ENCODE measurements around the gene NDUFS2. TPM values are rescaled to one million over a fixed set of nuclear protein-coding genes. Genes with fewer than 3 reads are reported as not detected.

The NDUFS2 gene
- total and polyA plus RNA-seq, 2 of the 8 experiments (the other 6 are each of a cell fraction or from before 2014, with no cell fraction given): 95.1 to 113 TPM

- Histone ChIP-seq H3K4me2 (ENCODE audit: insufficient read depth in 1 of 2, low read depth in 2 of 2, low read length in 2 of 2) (peak overlapping the region; percentile 87 to 94), H3K9ac (replicated peaks in 1 of 4; ENCODE audit: extremely low read depth in 1 of 4, low read depth in 3 of 4, low read length in 3 of 4) (no peak overlapping the region), H3K23me2 (ENCODE audit: low read depth, low read length) (peaks cover 8% of the 10 kb centered on the region), H2BK15ac (ENCODE audit: low read length) (no peak overlapping the region; the same call in 1 of the 2 replicates), H2AFZ (ENCODE audit: low read length) (no peak overlapping the region), H3K4me1 (replicated peaks in 1 of 4; ENCODE audit: control insufficient read depth in 3 of 4, insufficient read depth in 4 of 4, low read length in 3 of 4) (peaks cover 2 to 6% (median 4%) of the 10 kb centered on the region in 4 experiments), H4K91ac (replicated peaks; ENCODE audit: insufficient read length, low read length) (peak overlapping the region; percentile 13), H3K27me3 (replicated peaks in 1 of 4; ENCODE audit: control insufficient read depth in 3 of 4, extremely low read depth in 1 of 4, insufficient read depth in 3 of 4, low read length in 3 of 4) (0 out of 7 replicates have a peak, but pooled peaks cover 0 to 2% (median 0%) of the 10 kb centered on the region in 4 experiments), H3K79me2 (ENCODE audit: control insufficient read depth in 1 of 2, insufficient read depth in 2 of 2, low read length in 2 of 2) (no peaks in the 10 kb centered on the region), H2AK5ac (ENCODE audit: low read depth, low read length) (no peak overlapping the region), H2BK5ac (ENCODE audit: low read depth, low read length) (peak overlapping the region; percentile 1; the same call in 1 of the 2 replicates), H4K20me1 (replicated peaks in 1 of 2; ENCODE audit: control insufficient read depth in 1 of 2, insufficient read depth in 2 of 2, low read length in 2 of 2) (no peaks in the 10 kb centered on the region), H2BK12ac (ENCODE audit: low read depth, low read length) (no peak overlapping the region), H4K5ac (ENCODE audit: insufficient read length, low read depth, low read length) (peak overlapping the region; percentile 23), H3K4me3 (ENCODE audit: extremely low read depth in 1 of 4, insufficient read depth in 2 of 4, low read depth in 3 of 4, low read length in 4 of 4) (peak overlapping the region; percentile 75 to 93 (median 83)), H3K4ac (replicated peaks; ENCODE audit: insufficient read length, low read depth, low read length) (no peak overlapping the region), H3K23ac (ENCODE audit: insufficient read length) (no peak overlapping the region), H2BK120ac (replicated peaks; ENCODE audit: low read depth, low read length) (no peak overlapping the region), H3K79me1 (ENCODE audit: low read depth, low read length) (no peaks in the 10 kb centered on the region), H2BK20ac (ENCODE audit: low read length) (no peak overlapping the region), H3K18ac (ENCODE audit: extremely low read depth, low read length) (no peak overlapping the region), H4K8ac (ENCODE audit: extremely low read depth, insufficient read depth, low read length) (no peak overlapping the region), H3K56ac (replicated peaks; ENCODE audit: insufficient read length, low read depth, low read length) (no peak overlapping the region), H3K36me3 (ENCODE audit: control insufficient read depth in 2 of 4, insufficient read depth in 4 of 4, low read length in 3 of 4) (peaks cover 0 to 10% (median 8%) of the 10 kb centered on the region in 4 experiments; a peak in 5 of 8 replicates), H3K14ac (ENCODE audit: insufficient read length) (no peak overlapping the region), H3K9me3 (ENCODE audit: insufficient read depth in 2 of 2, low read depth in 1 of 2, low read length in 1 of 2) (no peaks in the 10 kb centered on the region), H3K27ac (ENCODE audit: low read depth, low read length) (no peak overlapping the region)
- ChIA-PET CTCF (ENCODE audit: partially characterized antibody) (interaction anchor here (0.6 to 23.7 kb wide), 27 partner anchors 10 to 201 kb away, joined by 3 to 427 read pairs (median 10); partner anchors contain the start of genes ADAMTS4, FCER1G, NDUFS2 and NR1I3), POLR2A (ENCODE audit: partially characterized antibody) (interaction anchor here (1.0 to 2.2 kb wide), 8 partner anchors 10 to 143 kb away, joined by 3 to 26 read pairs (median 4); partner anchors contain the start of genes NDUFS2 and PCP4L1)
- FAIRE-seq (no peak), DNase-seq (ENCODE audit: low read depth in 1 of 2, low spot score in 2 of 2) (no peak)
- WGBS, 2 experiments (ENCODE audit: extremely low coverage in 1 of 2, insufficient coverage in 1 of 2, insufficient read length in 1 of 2, insufficient replicate concordance in 2 of 2, low coverage in 1 of 2, low lambda C conversion rate in 2 of 2, missing lambda C conversion rate in 1 of 2): 68% methylated on average over 3 of the region's 3 CpGs; no CpG with 5 or more reads in 1 of the 2 experiments
- TF ChIP-seq HDAC2 (IDR thresholded peaks at IDR 0.05; ENCODE audit: borderline replicate concordance in 1 of 2, low read depth in 2 of 2, low read length in 2 of 2): no peak
- no peak for TF ChIP-seq RBBP5 (IDR thresholded peaks at IDR 0.05; ENCODE audit: borderline replicate concordance, low read depth, low read length)
Observed at GRCh38 chr1:161226759-161227158, 24.6 kb downstream of the NDUFS2 start.

Data from H1 (cell line).